ENCODE results near the gene TMEM61. TPM values are rescaled to one million over a fixed set of nuclear protein-coding genes. Genes with fewer than 3 reads are reported as not detected.
"Not testable (repeated sequence)": the region's sequence is repeated elsewhere in the genome, so short reads cannot be mapped to it uniquely, and the experiment has no call there.

Gene TMEM61
- total and polyA plus RNA-seq, 2 experiments from 2014 or later: 0.22 to 0.90 TPM

GRCh38 chr1:55021942-55022546 lies 41.6 kb downstream of the TMEM61 start:
- Histone ChIP-seq H2AFZ (peak overlapping the region; percentile 75), H3K9me2 (replicated peaks; ENCODE audit: insufficient read depth) (no peaks in the 10 kb centered on the region), H3K4me2 (no peak overlapping the region), H4K20me1 (ENCODE audit: insufficient read depth, poor library complexity, severe bottlenecking) (no peaks in the 10 kb centered on the region), H3K27me3 (no peaks in the 10 kb centered on the region), H3K36me3 (replicated peaks; ENCODE audit: insufficient read depth, low read depth) (no peaks in the 10 kb centered on the region), H3K79me2 (no peaks in the 10 kb centered on the region), H3K4me3 (no peak overlapping the region), H3K4me1 (ENCODE audit: insufficient read depth) (no peaks in the 10 kb centered on the region), H3K27ac (no peak overlapping the region), H3K9me3 (ENCODE audit: low read depth) (no peaks in the 10 kb centered on the region)
- TF ChIP-seq, protein P1, sequence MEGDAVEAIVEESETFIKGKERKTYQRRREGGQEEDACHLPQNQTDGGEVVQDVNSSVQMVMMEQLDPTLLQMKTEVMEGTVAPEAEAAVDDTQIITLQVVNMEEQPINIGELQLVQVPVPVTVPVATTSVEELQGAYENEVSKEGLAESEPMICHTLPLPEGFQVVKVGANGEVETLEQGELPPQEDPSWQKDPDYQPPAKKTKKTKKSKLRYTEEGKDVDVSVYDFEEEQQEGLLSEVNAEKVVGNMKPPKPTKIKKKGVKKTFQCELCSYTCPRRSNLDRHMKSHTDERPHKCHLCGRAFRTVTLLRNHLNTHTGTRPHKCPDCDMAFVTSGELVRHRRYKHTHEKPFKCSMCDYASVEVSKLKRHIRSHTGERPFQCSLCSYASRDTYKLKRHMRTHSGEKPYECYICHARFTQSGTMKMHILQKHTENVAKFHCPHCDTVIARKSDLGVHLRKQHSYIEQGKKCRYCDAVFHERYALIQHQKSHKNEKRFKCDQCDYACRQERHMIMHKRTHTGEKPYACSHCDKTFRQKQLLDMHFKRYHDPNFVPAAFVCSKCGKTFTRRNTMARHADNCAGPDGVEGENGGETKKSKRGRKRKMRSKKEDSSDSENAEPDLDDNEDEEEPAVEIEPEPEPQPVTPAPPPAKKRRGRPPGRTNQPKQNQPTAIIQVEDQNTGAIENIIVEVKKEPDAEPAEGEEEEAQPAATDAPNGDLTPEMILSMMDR (IDR thresholded peaks at IDR 0.05; ENCODE audit: poor library complexity): peak; percentile 92
- TF ChIP-seq EZH2 (IDR thresholded peaks at IDR 0.05; ENCODE audit: borderline replicate concordance): no peak
- 46% methylated on average over 14 of the region's 15 CpGs for WGBS (ENCODE audit: low lambda C conversion rate, missing lambda C conversion rate)
- DNase-seq (ENCODE audit: low spot score): peak; percentile 94

DNA sequence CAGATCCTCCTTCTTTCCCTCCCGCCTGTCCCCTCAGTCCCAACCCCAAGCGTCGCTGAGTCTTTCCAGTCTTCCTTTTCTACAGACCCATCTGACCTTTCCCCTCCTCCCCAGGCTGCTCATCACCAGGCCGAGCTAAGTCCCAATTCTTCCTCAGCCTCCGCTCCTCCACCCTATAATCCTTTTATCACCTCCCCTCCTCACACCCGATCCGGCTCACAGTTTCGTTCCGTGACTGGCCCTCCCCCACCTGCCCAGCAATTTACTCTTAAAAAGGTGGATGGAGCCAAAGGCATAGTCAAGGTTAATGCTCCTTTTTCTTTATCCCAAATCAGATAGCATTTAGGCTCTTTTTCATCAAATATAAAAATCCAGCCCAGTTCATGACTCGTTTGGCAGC lies 43.7 kb downstream of the TMEM61 start:
- not testable (repeated sequence) for H3K4me1 ChIP-seq (ENCODE audit: insufficient read depth); H3K27me3 ChIP-seq; H3K79me2 ChIP-seq; H3K9me2 ChIP-seq (replicated peaks; ENCODE audit: insufficient read depth); H3K27ac ChIP-seq; H3K36me3 ChIP-seq (replicated peaks; ENCODE audit: insufficient read depth, low read depth); H3K4me2 ChIP-seq; H4K20me1 ChIP-seq (ENCODE audit: insufficient read depth, poor library complexity, severe bottlenecking); H3K4me3 ChIP-seq; H2AFZ ChIP-seq; DNase-seq (ENCODE audit: low spot score); H3K9me3 ChIP-seq (ENCODE audit: low read depth)
- WGBS (ENCODE audit: low lambda C conversion rate, missing lambda C conversion rate): 37% methylated on average over 7 of the region's 10 CpGs

- not testable (repeated sequence) for H3K4me1 ChIP-seq (ENCODE audit: insufficient read depth); DNase-seq (ENCODE audit: low spot score); H2AFZ ChIP-seq; H4K20me1 ChIP-seq (ENCODE audit: insufficient read depth, poor library complexity, severe bottlenecking); H3K9me3 ChIP-seq (ENCODE audit: low read depth); H3K36me3 ChIP-seq (replicated peaks; ENCODE audit: insufficient read depth, low read depth); H3K4me3 ChIP-seq; H3K27me3 ChIP-seq; H3K4me2 ChIP-seq; H3K9me2 ChIP-seq (replicated peaks; ENCODE audit: insufficient read depth); H3K79me2 ChIP-seq
- peak overlapping the region; percentile 47 for H3K27ac ChIP-seq
- 61% methylated on average over 3 of the region's 3 CpGs for WGBS (ENCODE audit: low lambda C conversion rate, missing lambda C conversion rate)
Measured at GRCh38 chr1:55026682-55027081, 46.3 kb downstream of the TMEM61 start.

- not testable (repeated sequence) for H3K79me2 ChIP-seq; H3K27ac ChIP-seq; H2AFZ ChIP-seq; H3K4me1 ChIP-seq (ENCODE audit: insufficient read depth); H3K36me3 ChIP-seq (replicated peaks; ENCODE audit: insufficient read depth, low read depth); DNase-seq (ENCODE audit: low spot score); H3K4me3 ChIP-seq; H4K20me1 ChIP-seq (ENCODE audit: insufficient read depth, poor library complexity, severe bottlenecking); H3K27me3 ChIP-seq; H3K4me2 ChIP-seq; H3K9me3 ChIP-seq (ENCODE audit: low read depth); H3K9me2 ChIP-seq (replicated peaks; ENCODE audit: insufficient read depth)
- 99% methylated on average over 5 of the region's 5 CpGs for WGBS (ENCODE audit: low lambda C conversion rate, missing lambda C conversion rate)
Measured at GRCh38 chr1:55031098-55031497, 50.7 kb downstream of the TMEM61 start.

- no peak for DNase-seq (ENCODE audit: low spot score)
- H3K4me1 ChIP-seq (ENCODE audit: insufficient read depth): no peaks in the 10 kb centered on the region
- no peak overlapping the region for H3K4me3 ChIP-seq
- peaks cover 7% of the 10 kb centered on the region for H3K27me3 ChIP-seq
- H3K9me3 ChIP-seq (ENCODE audit: low read depth): no peaks in the 10 kb centered on the region
- no peaks in the 10 kb centered on the region for H3K36me3 ChIP-seq (replicated peaks; ENCODE audit: insufficient read depth, low read depth)
- no peak overlapping the region for H3K4me2 ChIP-seq
- TF ChIP-seq EZH2phosphoT487 (IDR thresholded peaks at IDR 0.05; ENCODE audit: low read depth, severe bottlenecking, unreplicated experiment) (no peak), EZH2 (IDR thresholded peaks at IDR 0.05; ENCODE audit: borderline replicate concordance) (no peak)
- TF ChIP-seq, protein P1 (IDR thresholded peaks at IDR 0.05; ENCODE audit: poor library complexity): no peak
- H3K79me2 ChIP-seq: no peaks in the 10 kb centered on the region
- H3K27ac ChIP-seq: no peak overlapping the region
- no peaks in the 10 kb centered on the region for H3K9me2 ChIP-seq (replicated peaks; ENCODE audit: insufficient read depth)
- no peak overlapping the region for H2AFZ ChIP-seq
- H4K20me1 ChIP-seq (ENCODE audit: insufficient read depth, poor library complexity, severe bottlenecking): no peaks in the 10 kb centered on the region
- WGBS (ENCODE audit: low lambda C conversion rate, missing lambda C conversion rate): 74% methylated on average over 7 of the region's 7 CpGs
Measured at GRCh38 chr1:55033265-55033614, 52.8 kb downstream of the TMEM61 start.

Measured in hepatocyte (in vitro differentiated cells).